Left lung (tissue), 10 donors: Measurements from ENCODE around the gene PTPRM. TPM values are rescaled to one million over a fixed set of nuclear protein-coding genes. Genes with fewer than 3 reads are reported as not detected.

Experiments
- ATAC-seq: fragments of 200-7000 bp; cut with Tn5 transposase; one replicate; pipeline ENCODE4 v1.9.1; 2020; ENCODE audit warnings: moderate library complexity
- DNase-seq, 4 donors: peaks; one replicate each; pipeline ENCODE4 v3.0.0-alpha.2; 2013 to 2020
- H3K27ac ChIP-seq, 2 donors: fragments of 200-600 bp; sonication (generic) in 1 of 2; one replicate each; pipeline versions ENCODE4 v1.5.0 to v1.8.0; 2020 to 2021
- H3K27me3 ChIP-seq, 2 donors: fragments of 200-600 bp; sonication (generic) in 1 of 2; one replicate each; pipeline versions ENCODE4 v1.5.0 to v1.8.0; 2020 to 2021
- H3K36me3 ChIP-seq, 2 donors: fragments of 200-600 bp; sonication (generic) in 1 of 2; one replicate each; pipeline versions ENCODE4 v1.5.0 to v1.8.0; 2020 to 2021
- H3K4me1 ChIP-seq, 2 donors: fragments of 200-600 bp; one replicate each; pipeline ENCODE4 v1.8.0; 2021
- H3K4me3 ChIP-seq, 2 donors: fragments of 200-600 bp; sonication (generic) in 1 of 2; one replicate each; pipeline versions ENCODE4 v1.5.0 to v1.8.0; 2020 to 2021; ENCODE audit warnings: mild to moderate bottlenecking in 1 of 2
- H3K9me3 ChIP-seq, 2 donors: fragments of 200-600 bp; sonication (generic) in 1 of 2; one replicate each; pipeline versions ENCODE4 v1.5.0 to v1.8.0; 2020 to 2021
- intact Hi-C, 2 donors: fragments of 100-400 bp; cut with DNase I; formaldehyde crosslinking; loops; one replicate each; pipeline versions ENCODE4 v1.11.2 to v1.14.2; 2022
- polyA plus RNA-seq, 6 donors: library from polyadenylated mRNA; unstranded; fragments of 120-200 nt; gene quantifications; one replicate each; pipeline ENCODE4 v1.2.1, GENCODE V29; 2013; ENCODE audit not compliant: insufficient read length in 6 of 6
- total RNA-seq, 2 donors: library from RNA; stranded (reverse); fragmentation: NEBNext Ultra II Directional; extraction: Animal tissue kit (Norgen Biotek cat#: 25700); gene quantifications; one replicate each; pipeline ENCODE4 v1.2.1, GENCODE V29; 2021
- TF ChIP-seq, protein P1 (sequence below), 2 donors: fragments of 200-600 bp; sonication (generic) in 1 of 2; IDR thresholded peaks; one replicate each; pipeline versions ENCODE4 v1.5.0 to v1.8.0; 2021; ENCODE audit warnings: antibody characterized with exemption in 2 of 2
- donor health status: DM: no; HTN: yes; CAD: no.
- donor health status: DM: no; HTN: no; CAD: no.

PTPRM gene
- total and polyA plus RNA-seq, 8 donors: 76.4 to 99.6 (median 90.1) TPM

DNA sequence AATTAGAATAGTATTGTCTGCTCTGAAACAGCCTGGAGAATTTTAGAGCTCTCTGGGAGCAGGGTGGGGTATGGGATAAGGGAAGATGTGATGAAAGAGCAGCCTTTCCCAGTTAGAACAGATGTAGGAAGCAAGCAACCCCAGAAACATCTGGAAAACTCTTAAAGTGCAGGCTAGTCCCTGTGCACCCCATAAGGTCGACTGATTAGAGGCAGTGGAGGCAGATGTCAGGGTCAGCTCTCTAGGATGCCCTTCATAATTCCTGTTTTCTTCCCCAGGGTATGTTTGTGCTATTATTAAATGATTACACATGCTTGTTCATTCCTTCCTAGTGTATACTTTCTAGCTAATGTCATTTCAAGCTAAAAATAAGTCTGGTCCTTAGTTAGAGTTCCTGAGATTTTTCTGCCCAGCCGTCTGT is 41.7 kb downstream of the PTPRM start:
- Histone ChIP-seq H3K27ac (no peak overlapping the region), H3K36me3 (no peaks in the 10 kb centered on the region), H3K9me3 (no peaks in the 10 kb centered on the region), H3K4me1 (peaks cover 4 to 27% of the 10 kb centered on the region in 2 donors), H3K27me3 (no peaks in the 10 kb centered on the region), H3K4me3 (no peak overlapping the region)
- intact Hi-C loops: no loop called here
- peak; percentile 26 for ATAC-seq
- DNase-seq: no peak
- TF ChIP-seq, protein P1, sequence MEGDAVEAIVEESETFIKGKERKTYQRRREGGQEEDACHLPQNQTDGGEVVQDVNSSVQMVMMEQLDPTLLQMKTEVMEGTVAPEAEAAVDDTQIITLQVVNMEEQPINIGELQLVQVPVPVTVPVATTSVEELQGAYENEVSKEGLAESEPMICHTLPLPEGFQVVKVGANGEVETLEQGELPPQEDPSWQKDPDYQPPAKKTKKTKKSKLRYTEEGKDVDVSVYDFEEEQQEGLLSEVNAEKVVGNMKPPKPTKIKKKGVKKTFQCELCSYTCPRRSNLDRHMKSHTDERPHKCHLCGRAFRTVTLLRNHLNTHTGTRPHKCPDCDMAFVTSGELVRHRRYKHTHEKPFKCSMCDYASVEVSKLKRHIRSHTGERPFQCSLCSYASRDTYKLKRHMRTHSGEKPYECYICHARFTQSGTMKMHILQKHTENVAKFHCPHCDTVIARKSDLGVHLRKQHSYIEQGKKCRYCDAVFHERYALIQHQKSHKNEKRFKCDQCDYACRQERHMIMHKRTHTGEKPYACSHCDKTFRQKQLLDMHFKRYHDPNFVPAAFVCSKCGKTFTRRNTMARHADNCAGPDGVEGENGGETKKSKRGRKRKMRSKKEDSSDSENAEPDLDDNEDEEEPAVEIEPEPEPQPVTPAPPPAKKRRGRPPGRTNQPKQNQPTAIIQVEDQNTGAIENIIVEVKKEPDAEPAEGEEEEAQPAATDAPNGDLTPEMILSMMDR (IDR thresholded peaks at IDR 0.05): no peak

DNA sequence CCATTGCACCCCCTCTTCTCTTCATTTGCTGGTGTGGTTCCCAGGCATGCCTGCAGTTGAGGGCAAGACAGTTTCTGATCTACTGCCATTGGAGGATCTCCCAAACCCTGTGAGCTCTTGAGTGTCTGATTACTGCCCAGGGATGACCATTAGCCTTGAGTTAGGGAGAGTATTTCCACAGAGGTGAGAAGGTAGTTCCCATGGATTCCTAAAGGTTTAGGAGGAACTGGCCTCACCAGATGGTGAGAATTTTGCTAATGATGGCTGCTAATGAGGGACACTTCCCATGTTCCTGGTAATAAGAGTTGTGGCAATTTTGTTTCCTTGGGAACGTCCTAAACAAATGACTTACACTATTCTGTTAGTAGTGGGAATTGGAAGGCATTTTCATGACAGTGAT is 42.5 kb downstream of the PTPRM start:
- H3K4me3 ChIP-seq: no peak overlapping the region
- peaks cover 4 to 21% of the 10 kb centered on the region in 2 donors for H3K4me1 ChIP-seq
- no peaks in the 10 kb centered on the region for H3K36me3 ChIP-seq
- ATAC-seq: no peak
- H3K9me3 ChIP-seq: no peaks in the 10 kb centered on the region
- TF ChIP-seq, protein P1 (IDR thresholded peaks at IDR 0.05): no peak
- DNase-seq: no peak
- intact Hi-C loops: no loop called here
- no peak overlapping the region for H3K27ac ChIP-seq
- no peaks in the 10 kb centered on the region for H3K27me3 ChIP-seq

DNA sequence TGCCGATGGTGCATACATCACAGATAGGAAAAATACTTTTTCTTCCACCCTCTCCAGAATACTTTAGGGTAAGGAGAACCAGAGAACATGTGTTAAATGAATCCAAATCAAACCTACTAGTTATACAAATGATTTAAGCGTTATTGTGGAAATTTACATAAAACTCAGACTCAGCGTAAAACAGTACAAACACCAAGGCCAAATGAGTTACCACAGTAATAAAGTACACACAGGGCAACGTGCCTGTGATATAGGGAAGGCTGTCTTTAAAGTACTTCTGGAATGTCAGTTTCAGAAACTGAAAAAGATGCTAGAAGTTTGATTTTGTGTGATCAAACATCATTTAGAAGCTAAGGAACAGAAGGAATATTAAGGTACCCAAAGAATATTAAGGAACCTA is 46.9 kb downstream of the PTPRM start:
- intact Hi-C loops: no loop called here
- no peaks in the 10 kb centered on the region for H3K9me3 ChIP-seq
- H3K27ac ChIP-seq: no peak overlapping the region
- H3K4me1 ChIP-seq: peaks cover 18 to 19% of the 10 kb centered on the region in 2 donors
- TF ChIP-seq, protein P1 (IDR thresholded peaks at IDR 0.05): no peak
- DNase-seq (no peak), ATAC-seq (no peak)
- no peaks in the 10 kb centered on the region for H3K27me3 ChIP-seq
- H3K36me3 ChIP-seq: no peaks in the 10 kb centered on the region
- H3K4me3 ChIP-seq: no peak overlapping the region

DNA sequence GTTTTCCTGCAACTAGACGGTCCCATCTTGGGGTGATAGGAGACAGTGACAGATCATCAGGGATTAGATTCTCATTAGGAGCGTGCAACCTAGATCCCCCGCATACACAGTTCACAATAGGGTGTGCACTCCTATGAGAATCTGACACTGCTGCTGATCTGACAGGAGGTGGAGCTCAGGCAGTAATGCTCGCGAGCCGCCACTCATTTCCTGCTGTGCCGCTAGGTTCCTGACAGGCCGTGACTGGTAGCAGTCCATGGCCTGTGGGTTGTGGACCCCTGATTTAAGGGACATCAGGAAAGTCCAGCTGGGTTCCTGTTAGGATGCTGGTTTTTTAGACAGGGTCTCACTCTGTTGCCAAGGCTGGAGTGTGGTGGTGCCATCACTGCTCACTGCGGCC is 48.7 kb downstream of the PTPRM start:
- ATAC-seq (no peak), DNase-seq (no peak)
- Histone ChIP-seq H3K36me3 (no peaks in the 10 kb centered on the region), H3K9me3 (no peaks in the 10 kb centered on the region), H3K27me3 (no peaks in the 10 kb centered on the region), H3K4me3 (no peak overlapping the region), H3K27ac (no peak overlapping the region), H3K4me1 (peaks cover 14 to 16% of the 10 kb centered on the region in 2 donors)
- TF ChIP-seq, protein P1 (IDR thresholded peaks at IDR 0.05): no peak
- intact Hi-C loops: no loop called here

DNA sequence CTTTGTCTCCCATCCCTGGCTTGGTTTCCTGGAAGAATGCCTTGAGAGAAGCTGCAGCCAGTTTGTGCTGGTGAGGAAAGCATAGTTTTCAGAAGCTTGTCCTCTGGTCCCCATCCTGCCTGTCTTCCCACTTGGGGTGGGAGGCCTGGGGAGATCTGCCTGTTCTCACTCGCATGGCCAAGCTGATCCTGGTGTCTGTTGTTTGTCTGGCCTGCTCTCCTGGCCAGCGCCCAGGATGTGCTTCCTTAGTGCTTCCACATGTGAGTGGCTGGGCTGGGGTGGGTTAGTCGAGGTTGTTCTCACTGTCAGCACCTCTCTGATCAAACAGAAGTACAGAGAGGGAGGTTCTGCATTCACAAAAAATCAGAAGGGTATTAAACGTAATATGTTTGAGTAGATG is 49.5 kb downstream of the PTPRM start:
- H3K9me3 ChIP-seq: no peaks in the 10 kb centered on the region
- H3K27ac ChIP-seq: no peak overlapping the region
- no peaks in the 10 kb centered on the region for H3K36me3 ChIP-seq
- no peaks in the 10 kb centered on the region for H3K27me3 ChIP-seq
- ATAC-seq: peak; percentile 10
- no peak for DNase-seq
- intact Hi-C loops: no loop called here
- TF ChIP-seq, protein P1 (IDR thresholded peaks at IDR 0.05): no peak
- H3K4me1 ChIP-seq: peaks cover 14 to 16% of the 10 kb centered on the region in 2 donors
- no peak overlapping the region for H3K4me3 ChIP-seq
